Measurements from ENCODE around the gene BPIFA1.

BPIFA1 gene

GRCh38 chr20:33235696-33236095 is at the start of gene BPIFA1:
Gene BPIFA1 (plus strand): TSS chr20:33235996. CDS start chr20:33237712, 1,716 bp downstream.
- DNase-seq (ENCODE audit: low read depth, low spot score), result no peak
- ChIA-PET CTCF (no interaction called here), POLR2A (no interaction called here)
- TF ChIP-seq CTCF (IDR thresholded peaks at IDR 0.05; ENCODE audit: insufficient read depth, low read length, missing control alignments), result no peak
- H3K4me3 ChIP-seq (ENCODE audit: low read depth, low read length), result no peak within 1 kb of the TSS

GRCh38 chr20:33187491-33187890 is 48.3 kb upstream of the BPIFA1 start:
- CTCF ChIA-PET, result no interaction called here
- POLR2A ChIA-PET, result no interaction called here
- TF ChIP-seq CTCF (IDR thresholded peaks at IDR 0.05; ENCODE audit: insufficient read depth, low read length, missing control alignments), result no peak

GRCh38 chr20:33188421-33188820 is 47.4 kb upstream of the BPIFA1 start:
- DNase-seq (ENCODE audit: low read depth, low spot score), result no peak
- no peak overlapping the region for H3K4me3 ChIP-seq (ENCODE audit: low read depth, low read length)
- ChIA-PET CTCF (no interaction called here), POLR2A (no interaction called here)
- no peak for TF ChIP-seq CTCF (IDR thresholded peaks at IDR 0.05; ENCODE audit: insufficient read depth, low read length, missing control alignments)

More at GRCh38 chr20:33187491-33187890, 48.3 kb upstream of the BPIFA1 start:
- DNase-seq (ENCODE audit: low read depth, low spot score), result no peak
- no peak overlapping the region for H3K4me3 ChIP-seq (ENCODE audit: low read depth, low read length)

GRCh38 chr20:33191484-33191883 is 44.3 kb upstream of the BPIFA1 start:
- ChIA-PET CTCF (no interaction called here), POLR2A (no interaction called here)
- H3K4me3 ChIP-seq (ENCODE audit: low read depth, low read length), result no peak overlapping the region
- TF ChIP-seq CTCF (IDR thresholded peaks at IDR 0.05; ENCODE audit: insufficient read depth, low read length, missing control alignments), result no peak
- no peak for DNase-seq (ENCODE audit: low read depth, low spot score)

- no peak for TF ChIP-seq CTCF (IDR thresholded peaks at IDR 0.05; ENCODE audit: insufficient read depth, low read length, missing control alignments)
- ChIA-PET POLR2A (no interaction called here), CTCF (no interaction called here)
- DNase-seq (ENCODE audit: low read depth, low spot score), result no peak
- H3K4me3 ChIP-seq (ENCODE audit: low read depth, low read length), result no peak overlapping the region
These were observed 43.8 kb upstream of the BPIFA1 start for GRCh38 chr20:33191955-33192354.

- TF ChIP-seq CTCF (IDR thresholded peaks at IDR 0.05; ENCODE audit: insufficient read depth, low read length, missing control alignments), result no peak
- no peak overlapping the region for H3K4me3 ChIP-seq (ENCODE audit: low read depth, low read length)
- POLR2A ChIA-PET, result no interaction called here
- DNase-seq (ENCODE audit: low read depth, low spot score), result no peak
- CTCF ChIA-PET, result no interaction called here
These were observed 42.8 kb upstream of the BPIFA1 start for GRCh38 chr20:33192912-33193501.

All from AG04449 (cell line).